Omental fat pad (tissue), 4 donors: Measurements from ENCODE around the gene STK4. TPM values are rescaled to one million over a fixed set of nuclear protein-coding genes. Genes with fewer than 3 reads are reported as not detected.

Experiments used
- ATAC-seq: fragments of 150-250 bp; one replicate; pipeline ENCODE4 v1.9.1; 2016; ENCODE audit warnings: mild to moderate bottlenecking, moderate library complexity; ENCODE audit not compliant: low FRiP score
- DNase-seq: peaks from one replicate; pipeline ENCODE4 v3.0.0-alpha.2; 2019; ENCODE audit warnings: low spot score
- total RNA-seq, 4 donors: library from RNA; depleted of rRNA; stranded (reverse); fragments of >200 nt; gene quantifications; one replicate each; pipeline ENCODE4 v1.1.0, GENCODE V29; 2016
- TF ChIP-seq, protein P1 (sequence below), 3 donors: fragments of 450-650 bp; IDR thresholded peaks; one replicate each; pipeline ENCODE4 v1.5.1; 2016 to 2017; ENCODE audit warnings: antibody characterized with exemption in 3 of 3, mild to moderate bottlenecking in 3 of 3, moderate library complexity in 2 of 3

Gene STK4
- total RNA-seq, 4 donors from 2014 or later, result 26.4 to 51.9 (median 38.6) TPM

GRCh38 chr20:44967207-44967807, 995 bp downstream of the STK4 start:
- ATAC-seq, result no peak

DNA sequence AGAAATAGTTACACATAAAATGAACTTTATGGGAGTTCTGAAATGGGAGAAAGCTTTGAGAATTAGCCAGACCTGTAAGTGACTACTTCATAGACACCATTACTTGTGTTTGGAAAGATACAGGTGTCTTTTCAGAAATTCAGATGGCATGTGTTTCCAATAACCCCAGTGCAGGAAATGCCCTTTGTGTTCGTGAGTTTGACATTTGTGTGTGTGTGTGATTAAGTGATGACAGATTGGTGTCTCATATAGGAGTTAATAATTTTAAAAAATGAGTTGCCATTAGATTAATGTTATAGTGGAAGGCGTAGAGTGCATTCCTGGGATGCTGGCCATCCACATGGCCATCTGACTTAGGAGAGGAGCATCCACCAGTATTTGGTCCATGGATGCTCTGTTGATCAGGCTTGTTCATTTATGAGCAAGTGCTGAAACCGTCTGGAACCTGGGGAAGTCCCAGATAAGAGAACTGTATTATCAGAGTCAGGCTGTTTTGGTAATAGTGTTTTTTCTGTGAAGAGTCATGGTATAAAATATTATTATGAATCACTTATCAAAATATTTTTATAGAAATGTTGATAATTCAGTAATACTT, 3.1 kb downstream of the STK4 start:
- no peak for ATAC-seq

More at GRCh38 chr20:44967207-44967807, 995 bp downstream of the STK4 start:
- no peak for DNase-seq
- TF ChIP-seq, protein P1, sequence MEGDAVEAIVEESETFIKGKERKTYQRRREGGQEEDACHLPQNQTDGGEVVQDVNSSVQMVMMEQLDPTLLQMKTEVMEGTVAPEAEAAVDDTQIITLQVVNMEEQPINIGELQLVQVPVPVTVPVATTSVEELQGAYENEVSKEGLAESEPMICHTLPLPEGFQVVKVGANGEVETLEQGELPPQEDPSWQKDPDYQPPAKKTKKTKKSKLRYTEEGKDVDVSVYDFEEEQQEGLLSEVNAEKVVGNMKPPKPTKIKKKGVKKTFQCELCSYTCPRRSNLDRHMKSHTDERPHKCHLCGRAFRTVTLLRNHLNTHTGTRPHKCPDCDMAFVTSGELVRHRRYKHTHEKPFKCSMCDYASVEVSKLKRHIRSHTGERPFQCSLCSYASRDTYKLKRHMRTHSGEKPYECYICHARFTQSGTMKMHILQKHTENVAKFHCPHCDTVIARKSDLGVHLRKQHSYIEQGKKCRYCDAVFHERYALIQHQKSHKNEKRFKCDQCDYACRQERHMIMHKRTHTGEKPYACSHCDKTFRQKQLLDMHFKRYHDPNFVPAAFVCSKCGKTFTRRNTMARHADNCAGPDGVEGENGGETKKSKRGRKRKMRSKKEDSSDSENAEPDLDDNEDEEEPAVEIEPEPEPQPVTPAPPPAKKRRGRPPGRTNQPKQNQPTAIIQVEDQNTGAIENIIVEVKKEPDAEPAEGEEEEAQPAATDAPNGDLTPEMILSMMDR (IDR thresholded peaks at IDR 0.05), result no peak

GRCh38 chr20:44970243-44970757, 4.0 kb downstream of the STK4 start:
- ATAC-seq (no peak), DNase-seq (no peak)
- TF ChIP-seq, protein P1 (IDR thresholded peaks at IDR 0.05), result no peak

More for the DNA sequence above, 3.1 kb downstream of the STK4 start:
- TF ChIP-seq, protein P1 (IDR thresholded peaks at IDR 0.05), result no peak
- no peak for DNase-seq

DNA sequence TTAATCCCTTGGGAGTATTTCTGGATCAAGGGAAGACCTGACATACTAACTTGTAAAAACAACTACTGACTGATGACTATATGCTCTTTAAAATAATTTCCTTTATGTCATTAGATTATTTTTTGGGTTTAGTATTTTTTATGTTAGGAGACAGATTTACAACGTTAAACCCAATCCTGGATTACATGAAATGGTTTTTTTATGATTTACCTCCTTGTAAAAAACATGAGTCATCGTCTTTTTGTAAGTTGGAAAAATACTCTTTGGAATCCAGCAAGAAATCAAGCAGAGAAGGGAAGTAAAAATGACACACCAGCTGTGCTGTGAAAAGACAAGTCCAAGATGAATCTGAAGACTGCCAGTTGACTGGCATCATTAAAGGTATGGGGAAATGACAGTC, 6.7 kb downstream of the STK4 start:
- ATAC-seq, result no peak
- DNase-seq, result no peak

GRCh38 chr20:44976698-44977097, 10.4 kb downstream of the STK4 start:
- no peak for DNase-seq
- no peak for ATAC-seq
- TF ChIP-seq, protein P1 (IDR thresholded peaks at IDR 0.05), result no peak

More for the DNA sequence above, 6.7 kb downstream of the STK4 start:
- TF ChIP-seq, protein P1 (IDR thresholded peaks at IDR 0.05), result no peak

DNA sequence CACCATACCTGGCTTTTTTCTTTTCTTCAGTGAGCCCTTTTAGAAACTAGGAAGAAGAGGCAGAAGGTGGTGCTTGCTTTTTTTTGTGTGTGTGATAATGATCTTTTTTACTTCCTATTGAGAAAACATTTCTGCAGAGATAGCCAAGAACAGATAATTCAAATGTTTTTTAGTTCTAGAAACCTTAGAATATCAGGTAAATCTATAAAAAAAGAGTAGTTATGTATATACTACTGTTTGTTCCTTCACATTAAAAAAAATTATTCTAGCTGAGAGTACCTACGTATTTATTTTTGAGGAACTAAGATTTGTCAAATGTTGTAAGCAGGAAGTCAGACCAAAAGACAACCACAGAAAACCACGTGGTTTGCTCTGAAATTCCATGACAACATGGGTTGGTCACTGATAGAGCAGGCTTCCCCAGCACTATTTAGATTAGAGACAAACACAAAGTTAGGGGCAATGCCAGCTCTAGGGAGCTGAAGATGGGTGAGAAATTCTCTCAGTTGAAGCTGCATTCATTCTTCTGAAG, 12.8 kb downstream of the STK4 start:
- DNase-seq (no peak), ATAC-seq (peak; percentile 41)
- TF ChIP-seq, protein P1 (IDR thresholded peaks at IDR 0.05), result no peak
